Measurements from ENCODE around the gene ZRSR2.

Gene ZRSR2

DNA sequence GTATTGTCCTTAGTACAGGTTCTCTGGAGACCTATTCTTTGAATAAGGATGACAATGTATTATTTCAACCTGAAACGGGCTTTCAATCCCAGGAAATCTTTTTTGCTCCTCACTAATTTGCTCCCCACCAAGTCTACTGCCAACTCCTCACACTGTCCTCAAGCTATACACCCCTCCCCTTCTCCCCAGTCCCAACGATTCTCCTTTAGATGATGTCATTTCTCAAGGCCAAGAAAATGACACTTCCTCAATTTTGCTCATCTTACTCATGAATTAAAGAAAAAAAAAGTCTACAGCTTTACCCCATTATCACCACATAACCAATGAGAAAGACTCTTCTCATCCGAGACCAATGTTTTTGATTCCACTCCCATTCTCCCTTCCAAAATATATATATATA lies 43.8 kb downstream of the ZRSR2 start:
- no peak overlapping the region for H3K4me3 ChIP-seq (ENCODE audit: low read depth, low read length)
- TF ChIP-seq, protein P1, sequence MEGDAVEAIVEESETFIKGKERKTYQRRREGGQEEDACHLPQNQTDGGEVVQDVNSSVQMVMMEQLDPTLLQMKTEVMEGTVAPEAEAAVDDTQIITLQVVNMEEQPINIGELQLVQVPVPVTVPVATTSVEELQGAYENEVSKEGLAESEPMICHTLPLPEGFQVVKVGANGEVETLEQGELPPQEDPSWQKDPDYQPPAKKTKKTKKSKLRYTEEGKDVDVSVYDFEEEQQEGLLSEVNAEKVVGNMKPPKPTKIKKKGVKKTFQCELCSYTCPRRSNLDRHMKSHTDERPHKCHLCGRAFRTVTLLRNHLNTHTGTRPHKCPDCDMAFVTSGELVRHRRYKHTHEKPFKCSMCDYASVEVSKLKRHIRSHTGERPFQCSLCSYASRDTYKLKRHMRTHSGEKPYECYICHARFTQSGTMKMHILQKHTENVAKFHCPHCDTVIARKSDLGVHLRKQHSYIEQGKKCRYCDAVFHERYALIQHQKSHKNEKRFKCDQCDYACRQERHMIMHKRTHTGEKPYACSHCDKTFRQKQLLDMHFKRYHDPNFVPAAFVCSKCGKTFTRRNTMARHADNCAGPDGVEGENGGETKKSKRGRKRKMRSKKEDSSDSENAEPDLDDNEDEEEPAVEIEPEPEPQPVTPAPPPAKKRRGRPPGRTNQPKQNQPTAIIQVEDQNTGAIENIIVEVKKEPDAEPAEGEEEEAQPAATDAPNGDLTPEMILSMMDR (IDR thresholded peaks at IDR 0.05; ENCODE audit: control insufficient read depth, extremely low read depth, insufficient read depth): no peak
- DNase-seq (ENCODE audit: low read depth): no peak

DNA sequence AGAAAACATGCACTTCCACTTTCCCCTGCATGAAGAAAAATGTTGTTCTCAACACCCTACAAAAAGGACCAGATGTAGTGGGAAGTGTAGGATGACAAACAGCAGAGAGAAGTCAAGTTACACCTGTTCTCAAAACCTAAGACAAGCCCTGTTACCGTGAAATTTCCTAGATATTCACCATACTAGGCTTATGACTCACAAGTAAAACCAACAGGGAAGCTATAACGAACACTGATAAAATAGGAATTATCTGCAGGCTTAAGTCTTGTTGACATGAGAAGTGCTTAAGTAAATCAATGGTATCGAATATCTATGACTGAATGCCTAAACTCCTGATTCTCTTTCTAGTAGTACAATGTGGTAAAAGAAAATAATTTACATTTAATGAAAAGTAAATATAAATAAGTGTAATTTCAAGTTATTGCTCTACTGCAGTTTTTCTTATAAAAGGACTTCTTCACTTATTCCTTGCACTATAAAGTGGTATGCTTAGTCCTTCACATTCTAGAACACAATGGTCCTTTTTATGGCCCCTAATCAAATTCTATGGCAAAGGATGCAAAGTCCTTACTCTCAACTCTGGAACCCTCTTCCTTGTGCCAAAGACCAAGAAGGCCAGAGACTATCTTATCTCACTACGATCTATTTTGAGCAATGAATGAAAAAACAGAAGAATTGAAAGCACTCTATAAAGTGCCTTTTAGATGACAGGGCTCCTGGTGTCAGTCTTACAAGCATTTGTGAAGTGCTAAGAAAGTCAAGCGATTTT lies 44.7 kb downstream of the ZRSR2 start:
- TF ChIP-seq, protein P1 (IDR thresholded peaks at IDR 0.05; ENCODE audit: control insufficient read depth, extremely low read depth, insufficient read depth): no peak
- no peak for DNase-seq (ENCODE audit: low read depth)
- no peak overlapping the region for H3K4me3 ChIP-seq (ENCODE audit: low read depth, low read length)

DNA sequence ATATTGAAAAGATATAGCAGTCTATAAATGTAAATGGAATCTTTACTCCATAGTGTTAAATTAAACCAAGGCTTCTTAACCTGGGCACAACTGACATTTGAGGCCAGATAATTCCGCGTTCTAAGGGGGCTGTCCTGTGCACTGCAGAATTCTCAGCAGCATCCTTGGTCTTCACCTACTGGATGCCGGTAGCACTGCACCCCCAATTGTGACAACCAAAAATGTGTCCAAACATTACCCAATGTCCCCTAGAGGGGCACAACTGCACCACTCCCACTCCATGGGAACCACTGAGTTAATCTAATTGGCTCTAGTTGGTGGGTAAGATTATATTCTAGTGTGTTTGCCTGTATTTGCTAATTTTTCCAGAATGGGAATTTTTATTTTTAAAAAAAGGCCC lies 47.7 kb downstream of the ZRSR2 start:
- H3K4me3 ChIP-seq (ENCODE audit: low read depth, low read length): no peak overlapping the region
- TF ChIP-seq, protein P1 (IDR thresholded peaks at IDR 0.05; ENCODE audit: control insufficient read depth, extremely low read depth, insufficient read depth): no peak
- no peak for DNase-seq (ENCODE audit: low read depth)

DNA sequence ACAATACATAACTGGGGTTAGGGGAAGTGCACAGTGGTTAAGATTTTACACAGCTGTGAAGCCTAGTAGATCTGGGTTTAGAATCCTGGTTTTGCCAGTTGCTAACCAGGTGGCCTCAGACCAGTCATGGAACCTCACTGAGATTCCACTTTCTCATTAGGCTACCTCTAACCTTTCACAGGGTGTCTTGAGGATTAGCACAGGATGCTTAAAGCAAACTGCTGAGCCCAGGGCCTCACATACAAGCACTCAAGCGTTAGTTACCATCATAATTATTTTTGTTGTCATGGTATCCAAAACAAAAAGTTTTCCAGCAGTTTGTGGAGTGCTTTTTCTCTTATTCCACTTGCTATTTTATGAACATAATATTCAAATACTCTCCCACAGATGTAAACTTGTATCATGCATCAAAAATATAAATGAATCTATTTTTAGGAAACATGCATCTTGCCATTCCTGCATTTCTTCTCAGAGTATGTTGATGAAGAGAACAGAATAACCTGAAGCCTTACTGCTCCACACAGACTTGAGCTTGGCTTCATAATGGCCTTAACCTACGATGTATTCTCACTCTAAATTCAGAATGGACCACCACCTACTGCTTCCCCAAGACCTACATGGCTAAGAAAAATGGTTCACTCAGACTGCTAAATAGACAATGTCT lies 51.7 kb downstream of the ZRSR2 start:
- DNase-seq (ENCODE audit: low read depth): no peak
- H3K4me3 ChIP-seq (ENCODE audit: low read depth, low read length): no peak overlapping the region

DNA sequence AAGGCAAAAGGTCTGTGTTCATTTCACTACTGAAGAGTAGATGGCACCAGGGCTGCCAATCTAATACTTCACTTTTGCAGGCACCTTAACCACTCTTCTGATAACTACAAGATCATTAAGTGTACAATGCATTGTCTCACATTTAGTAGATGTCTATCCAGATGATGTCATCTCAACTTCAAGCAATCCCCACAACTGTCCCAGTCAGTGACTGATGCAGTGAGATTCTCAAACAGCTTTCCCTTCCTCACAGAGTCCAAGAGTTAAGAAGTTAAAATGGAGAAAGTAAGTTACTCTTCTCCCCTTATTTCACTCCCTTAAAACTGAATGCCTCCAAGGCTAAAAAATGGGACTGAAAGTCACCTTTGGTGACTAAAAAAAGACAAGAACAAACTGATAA lies 53.7 kb downstream of the ZRSR2 start:
- DNase-seq (ENCODE audit: low read depth): no peak
- no peak overlapping the region for H3K4me3 ChIP-seq (ENCODE audit: low read depth, low read length)
- TF ChIP-seq, protein P1 (IDR thresholded peaks at IDR 0.05; ENCODE audit: control insufficient read depth, extremely low read depth, insufficient read depth): no peak

More for the DNA sequence above, 51.7 kb downstream of the ZRSR2 start:
- TF ChIP-seq, protein P1 (IDR thresholded peaks at IDR 0.05; ENCODE audit: control insufficient read depth, extremely low read depth, insufficient read depth): no peak

DNA sequence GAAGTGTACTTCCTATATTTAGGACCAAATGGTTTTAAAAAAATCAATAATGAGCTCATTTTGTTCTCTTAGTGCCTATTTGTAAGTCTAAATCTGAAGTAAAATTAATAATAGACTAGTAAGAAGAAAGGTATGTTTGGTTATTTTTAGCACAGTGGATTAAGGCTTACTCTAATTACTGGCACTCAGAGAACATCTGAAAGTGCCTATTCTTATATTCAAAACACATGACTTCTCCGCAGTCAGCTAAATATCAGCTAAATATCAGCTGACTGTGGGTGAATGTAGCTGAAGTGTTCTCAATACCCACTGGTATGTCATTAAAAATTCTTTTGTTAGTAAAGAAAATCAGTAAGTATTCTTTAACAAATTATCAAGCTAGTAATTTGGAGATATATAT lies 58.3 kb downstream of the ZRSR2 start:
- DNase-seq (ENCODE audit: low read depth): no peak
- TF ChIP-seq, protein P1 (IDR thresholded peaks at IDR 0.05; ENCODE audit: control insufficient read depth, extremely low read depth, insufficient read depth): no peak
- H3K4me3 ChIP-seq (ENCODE audit: low read depth, low read length): no peak overlapping the region

Measured in LNCaP clone FGC (cell line).